K562 (cell line): ENCODE results near the gene TF. TPM values are rescaled to one million over a fixed set of nuclear protein-coding genes. Genes with fewer than 3 reads are reported as not detected.

Source experiments
- ARID1B ChIP-seq: fragments of 450-650 bp; IDR thresholded peaks from 2 replicates; pipeline ENCODE4 v1.6.1; 2016; ENCODE audit warnings: antibody characterized with exemption, mild to moderate bottlenecking, inconsistent platforms
- ARID4B ChIP-seq: sonication (generic); formaldehyde crosslinking; IDR thresholded peaks from 2 replicates; pipeline ENCODE4 v1.8.0; 2022; ENCODE audit warnings: mild to moderate bottlenecking, missing genetic modification reagents
- BHLHE40 ChIP-seq: IDR thresholded peaks from 2 replicates; pipeline ENCODE4 v1.6.1; 2011; ENCODE audit warnings: low read length, improper control_type of control experiment
- CBFA2T3 ChIP-seq: fragments of 450-650 bp; IDR thresholded peaks from 2 replicates; pipeline ENCODE4 v1.6.1; 2017
- CEBPG ChIP-seq, 3 experiments: fragments of 200-800 bp in 1 of 3; sonication (Bioruptor generic) in 1 of 3; sonication (generic) in 1 of 3; formaldehyde crosslinking in 1 of 3; IDR thresholded peaks in 2 of 3; conservative IDR thresholded peaks in 1 of 3; 2 replicates each; pipeline versions ENCODE4 v1.6.1 to v1.8.0; 2016 to 2022; ENCODE audit warnings: missing compliant biosample characterization in 2 of 3, missing genetic modification characterization in 2 of 3, mild to moderate bottlenecking in 1 of 3, missing genetic modification reagents in 1 of 3
- CREB3 ChIP-seq: fragments of 450-650 bp; conservative IDR thresholded peaks from 2 replicates; pipeline ENCODE4 v1.6.1; 2016; ENCODE audit warnings: missing genetic modification characterization, low read depth, mild to moderate bottlenecking, missing compliant biosample characterization, moderate library complexity
- CXXC5 ChIP-seq: fragments of 250-450 bp; sonication (Bioruptor Pico); IDR thresholded peaks from 2 replicates; pipeline ENCODE4 v1.8.0; 2022; ENCODE audit warnings: inconsistent platforms, mild to moderate bottlenecking, moderate library complexity
- DNMT1 ChIP-seq: fragments of 450-650 bp; IDR thresholded peaks from 2 replicates; pipeline ENCODE4 v1.6.1; 2016; ENCODE audit warnings: antibody characterized with exemption, mild to moderate bottlenecking
- ETV1 ChIP-seq: fragments of 450-650 bp; conservative IDR thresholded peaks from 2 replicates; pipeline ENCODE4 v1.6.1; 2016; ENCODE audit warnings: missing genetic modification characterization, control low read depth, low read depth, missing compliant biosample characterization
- HDAC2 ChIP-seq: fragments of 450-650 bp; IDR thresholded peaks from 2 replicates; pipeline ENCODE4 v1.6.1; 2016; ENCODE audit warnings: mild to moderate bottlenecking
- HLTF ChIP-seq: fragments of 450-650 bp; IDR thresholded peaks from 2 replicates; pipeline ENCODE4 v1.6.1; 2016
- HNRNPK ChIP-seq: fragments of 200-400 bp; formaldehyde crosslinking; IDR thresholded peaks from one replicate; pipeline ENCODE4 v1.6.1; 2018; ENCODE audit warnings: mild to moderate bottlenecking, low read depth, low read length; ENCODE audit not compliant: poor library complexity, severe bottlenecking
- HNRNPUL1 ChIP-seq: fragments of 200-400 bp; formaldehyde crosslinking; IDR thresholded peaks from 2 replicates; pipeline ENCODE4 v1.6.1; 2017; ENCODE audit warnings: low read length
- IFI16 ChIP-seq: fragments of 250-450 bp; sonication (Bioruptor Pico); IDR thresholded peaks from 2 replicates; pipeline ENCODE4 v2.1.2; 2022; ENCODE audit warnings: mild to moderate bottlenecking, inconsistent platforms
- KAT8 ChIP-seq: fragments of 450-650 bp; IDR thresholded peaks from 2 replicates; pipeline ENCODE4 v1.6.1; 2016; ENCODE audit warnings: low read depth, mild to moderate bottlenecking
- NCOR1 ChIP-seq: fragments of 450-650 bp; IDR thresholded peaks from 2 replicates; pipeline ENCODE4 v1.6.1; 2016; ENCODE audit warnings: mild to moderate bottlenecking, moderate library complexity
- NFIC ChIP-seq: fragments of 450-650 bp; IDR thresholded peaks from 2 replicates; pipeline ENCODE4 v1.6.1; 2017; ENCODE audit warnings: mild to moderate bottlenecking, inconsistent platforms
- NFIX ChIP-seq: fragments of 250-450 bp; sonication (Bioruptor Pico); IDR thresholded peaks from 2 replicates; pipeline ENCODE4 v1.4.0; 2020; ENCODE audit warnings: low read depth, mild to moderate bottlenecking, moderate library complexity
- PHF21A ChIP-seq: fragments of 450-650 bp; IDR thresholded peaks from 2 replicates; pipeline ENCODE4 v1.6.1; 2017; ENCODE audit warnings: low read depth, borderline replicate concordance
- RBM22 ChIP-seq: fragments of 200-400 bp; formaldehyde crosslinking; IDR thresholded peaks from 2 replicates; pipeline ENCODE4 v1.6.1; 2018; ENCODE audit warnings: low read length, low read depth; ENCODE audit not compliant: poor library complexity, severe bottlenecking
- SMARCC2 ChIP-seq: fragments of 450-650 bp; IDR thresholded peaks from 2 replicates; pipeline ENCODE4 v1.6.1; 2017; ENCODE audit warnings: antibody characterized with exemption, moderate library complexity, mild to moderate bottlenecking, low read depth
- TEAD1 ChIP-seq, 2 experiments: fragments of 450-650 bp in 1 of 2; sonication (generic) in 1 of 2; formaldehyde crosslinking; IDR thresholded peaks; 2 replicates each; pipeline versions ENCODE4 v1.4.0 to v1.8.0; 2020 to 2022; ENCODE audit warnings: mild to moderate bottlenecking in 2 of 2, missing genetic modification reagents in 1 of 2
- TFAM ChIP-seq: fragments of 250-450 bp; sonication (Bioruptor Pico); conservative IDR thresholded peaks from 2 replicates; pipeline ENCODE4 v1.5.0; 2021; ENCODE audit warnings: mild to moderate bottlenecking, moderate library complexity
- ZKSCAN3 ChIP-seq: fragments of 250-450 bp; sonication (Bioruptor Pico); IDR thresholded peaks from 2 replicates; pipeline ENCODE4 v1.4.0; 2020
- ZNF121 ChIP-seq: sonication (generic); formaldehyde crosslinking; conservative IDR thresholded peaks from 2 replicates; pipeline ENCODE4 v1.8.0; 2022; ENCODE audit warnings: missing genetic modification reagents
- ZNF224 ChIP-seq: sonication (generic); formaldehyde crosslinking; IDR thresholded peaks from 2 replicates; pipeline ENCODE4 v1.8.0; 2022; ENCODE audit warnings: mild to moderate bottlenecking, missing genetic modification reagents
- ZNF561 ChIP-seq: fragments of 450-650 bp; formaldehyde crosslinking; conservative IDR thresholded peaks from 2 replicates; pipeline ENCODE4 v1.4.0; 2020; ENCODE audit warnings: mild to moderate bottlenecking, moderate library complexity
- ZNF57 ChIP-seq: fragments of 450-650 bp; formaldehyde crosslinking; IDR thresholded peaks from 2 replicates; pipeline ENCODE4 v1.4.0; 2020; ENCODE audit warnings: mild to moderate bottlenecking, moderate library complexity
- polyA plus RNA-seq, 8 experiments: library from polyadenylated mRNA; depleted of rRNA in 4 of 8; stranded (reverse) in 5 of 8; unstranded in 3 of 8; fragments of >200 nt; fragmentation: Nextera tagmentation in 2 of 8; fragmentation: Illumina TruSeq in 1 of 8; extraction: Ambion mirVana in 2 of 8; extraction: Trizol in 1 of 8; gene quantifications; 2 replicates each; pipeline versions ENCODE4 v1.2.1 to v1.2.3, GENCODE V29; 2011 to 2014; ENCODE audit warnings: inconsistent platforms in 1 of 8, missing spikeins in 1 of 8
- total RNA-seq, 7 experiments: library from RNA; depleted of rRNA in 6 of 7; stranded (reverse); fragments of >200 nt in 6 of 7; fragmentation: Illumina TruSeq in 2 of 7; extraction: Trizol in 2 of 7; gene quantifications; 2 replicates each; pipeline versions ENCODE4 v1.2.1 to v1.2.3, GENCODE V29; 2011 to 2021; ENCODE audit warnings: low replicate concordance in 1 of 7

The TF gene
- total and polyA plus RNA-seq, 9 of the 15 experiments (the other 6 are each of a cell fraction or from before 2014, with no cell fraction given), result 0.09 to 9.2 (median 3.1) TPM

GRCh38 chr3:133745108-133745507, 1.1 kb upstream of the TF start (continued):
- TF ChIP-seq ARID4B (CRISPR knock-in tag), result no peak
- no peak for TF ChIP-seq HLTF
- TF ChIP-seq IFI16 (CRISPR knock-in tag), result no peak
- no peak for TF ChIP-seq CEBPG (CRISPR knock-in tag; IDR thresholded peaks at IDR 0.05)
- TF ChIP-seq CEBPG (tag; conservative IDR thresholded peaks at IDR 0.05 in 1 of 2, IDR thresholded peaks at IDR 0.05 in 1 of 2), result no peak
- no peak for TF ChIP-seq DNMT1
- peak; percentile 92 for TF ChIP-seq HDAC2
- TF ChIP-seq ARID1B, result peak; percentile 78
- TF ChIP-seq ETV1 (tag), result no peak
- TF ChIP-seq SMARCC2, result no peak
- TF ChIP-seq NFIC, result 0 out of 2 replicates have a peak, but pooled peaks have one; percentile 24
- TF ChIP-seq ZNF57 (CRISPR knock-in tag), result no peak
- TF ChIP-seq CXXC5 (CRISPR knock-in tag), result peak; percentile 16; the same call in 1 of the 2 replicates
- TF ChIP-seq NCOR1, result peak; percentile 61; the same call in 1 of the 2 replicates
- no peak for TF ChIP-seq TFAM (CRISPR knock-in tag)
- peak; percentile 78 for TF ChIP-seq CBFA2T3
- no peak for TF ChIP-seq CREB3 (tag)
- TF ChIP-seq KAT8, result no peak
- TF ChIP-seq ZNF121, result no peak
- no peak for TF ChIP-seq TEAD1 (CRISPR knock-in tag; IDR thresholded peaks at IDR 0.05)
- TF ChIP-seq BHLHE40, result no peak
- no peak for TF ChIP-seq ZKSCAN3 (CRISPR knock-in tag)
- TF ChIP-seq RBM22, result no peak
- no peak for TF ChIP-seq HNRNPK
- no peak for TF ChIP-seq PHF21A
- TF ChIP-seq ZNF561 (CRISPR knock-in tag), result no peak
- TF ChIP-seq NFIX (CRISPR knock-in tag), result no peak
- TF ChIP-seq ZNF224 (CRISPR knock-in tag), result no peak
- no peak for TF ChIP-seq HNRNPUL1
